ENCODE results near the gene SIL1. TPM values are rescaled to one million over a fixed set of nuclear protein-coding genes. Genes with fewer than 3 reads are reported as not detected.

Gene SIL1
- total and polyA plus RNA-seq, 2 donors (not counting 3 experiments of a cell fraction or from before 2014, with no cell fraction given) = 47.6 to 67.2 TPM

DNA sequence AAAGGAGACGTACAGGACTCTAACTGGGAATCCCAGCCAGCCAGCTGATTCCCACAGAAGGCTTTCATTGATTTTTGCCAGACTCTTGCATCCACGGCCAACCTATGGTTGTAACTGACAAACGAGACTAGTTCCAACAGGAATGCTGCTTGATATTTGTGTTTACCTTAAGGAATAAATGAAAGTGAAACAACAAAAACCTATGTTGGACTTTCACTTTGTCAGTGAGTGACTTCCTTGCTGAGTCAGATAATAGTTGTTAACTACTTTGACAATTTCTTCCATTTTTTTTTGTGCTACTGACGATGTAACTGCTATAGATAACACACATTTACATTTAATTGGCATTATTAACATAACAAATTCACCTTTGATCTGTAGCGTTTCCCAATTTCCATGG, 259.6 kb downstream of the SIL1 start:
- Histone ChIP-seq H4K20me1 (replicated peaks; ENCODE audit: control insufficient read depth, extremely low read depth, insufficient read depth, low read length) (no peaks in the 10 kb centered on the region), H3K27ac (ENCODE audit: insufficient read depth, low read depth, low read length) (no peak overlapping the region), H3K36me3 (ENCODE audit: control insufficient read depth in 2 of 2, extremely low read depth in 1 of 2, insufficient read depth in 2 of 2, low read length in 2 of 2) (peaks cover 0 to 16% of the 10 kb centered on the region in 2 experiments), H2AFZ (ENCODE audit: low read depth, low read length) (no peak overlapping the region), H3K4me1 (ENCODE audit: control insufficient read depth, extremely low read depth, insufficient read depth, low read length) (peaks cover 7% of the 10 kb centered on the region), H3K9me1 (replicated peaks; ENCODE audit: control insufficient read depth, extremely low read depth, insufficient read depth, low read length) (no peaks in the 10 kb centered on the region), H3K9ac (replicated peaks; ENCODE audit: extremely low read depth, insufficient read depth, low read length) (no peak overlapping the region), H3K4me2 (ENCODE audit: insufficient read depth, low read length) (no peak overlapping the region), H3K27me3 (ENCODE audit: control insufficient read depth in 2 of 2, insufficient read depth in 2 of 2, low read length in 2 of 2) (no peaks in the 10 kb centered on the region), H3K4me3 (replicated peaks in 1 of 3; ENCODE audit: insufficient read depth in 1 of 3, low read depth in 1 of 3, low read length in 3 of 3) (no peak overlapping the region), H3K79me2 (ENCODE audit: control insufficient read depth, insufficient read depth, low read length) (no peaks in the 10 kb centered on the region), H3K9me3 (replicated peaks; ENCODE audit: control insufficient read depth, insufficient read depth, low read length) (no peaks in the 10 kb centered on the region)
- TF ChIP-seq CTCF (IDR thresholded peaks at IDR 0.05; ENCODE audit: extremely low read depth in 1 of 2, insufficient read depth in 1 of 2, low read depth in 1 of 2, low read length in 2 of 2) (no peak), FOS (IDR thresholded peaks at IDR 0.05; ENCODE audit: borderline replicate concordance, insufficient read depth, low read length) (no peak), GATA2 (IDR thresholded peaks at IDR 0.05; ENCODE audit: insufficient read depth, insufficient read length, low read depth, low read length) (no peak), EZH2 (IDR thresholded peaks at IDR 0.05; ENCODE audit: borderline replicate concordance, low read depth, low read length, severe bottlenecking) (no peak), MYC (IDR thresholded peaks at IDR 0.05; ENCODE audit: low read depth, low read length) (no peak), POLR2A (IDR thresholded peaks at IDR 0.05; ENCODE audit: low read depth, low read length) (no peak), POLR2AphosphoS5 (IDR thresholded peaks at IDR 0.05; ENCODE audit: insufficient read depth, low read depth, low read length) (no peak), JUN (IDR thresholded peaks at IDR 0.05; ENCODE audit: borderline replicate concordance, insufficient read depth, insufficient read length, low read depth) (no peak)
- TF ChIP-seq, protein P1, sequence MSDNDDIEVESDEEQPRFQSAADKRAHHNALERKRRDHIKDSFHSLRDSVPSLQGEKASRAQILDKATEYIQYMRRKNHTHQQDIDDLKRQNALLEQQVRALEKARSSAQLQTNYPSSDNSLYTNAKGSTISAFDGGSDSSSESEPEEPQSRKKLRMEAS (IDR thresholded peaks at IDR 0.05; ENCODE audit: insufficient read depth, insufficient read length) = no peak
- dilution Hi-C loops (cut with MboI; ENCODE audit: extremely low pct_ligation_motif_present, low sequenced_read_pairs) = no loop called here
- no peak for DNase-seq (ENCODE audit: low read depth, low spot score)
- ChIA-PET CTCF (no interaction called here), POLR2A (no interaction called here)
- intact Hi-C loops (cut with micrococcal nuclease) = loop anchor here (5.0 to 10.0 kb wide), 3 partner anchors 199 to 324 kb away; no protein-coding TSS in a partner anchor
- peak; percentile 31 for FAIRE-seq
- no TSS peak for BruUV-seq (replicated peaks)
